HepG2 (cell line): ENCODE measurements around the gene CNN3. TPM values are rescaled to one million over a fixed set of nuclear protein-coding genes. Genes with fewer than 3 reads are reported as not detected.

Source experiments
- ATAC-seq: fragments of 200-7000 bp; cut with Tn5 transposase; 3 replicates; pipeline ENCODE4 v1.9.1; 2020; ENCODE audit warnings: mild to moderate bottlenecking, moderate library complexity
- Bru-seq: library from RNA; stranded (reverse); fragments of 400-500 nt; gene quantifications from one replicate; lab custom pipeline; 2021; lab: Mats Ljungman, UMichigan
- BruChase-seq, 2 experiments: library from RNA; stranded (reverse); fragments of 400-500 nt; gene quantifications; one replicate each; lab custom pipeline; 2021; lab: Mats Ljungman, UMichigan
- BruUV-seq: library from RNA; stranded (reverse); fragments of 400-500 nt; replicated peaks from 2 replicates; lab custom pipeline; 2021; lab: Mats Ljungman, UMichigan
- CTCF ChIA-PET: fragments of 300-600 bp; formaldehyde crosslinking; extraction: SDS; loops from one replicate; lab custom pipeline; 2021; ENCODE audit warnings: low total read pairs, inconsistent platforms, low intra/inter-chr PET ratio; lab: Yijun Ruan, JAX
- POLR2A ChIA-PET: fragments of 350-600 bp; sonication (Branson Sonifier 250); formaldehyde crosslinking; loops from one replicate; lab custom pipeline; 2020; ENCODE audit warnings: antibody characterized with exemption, inconsistent platforms; lab: Yijun Ruan, JAX
- DNase-seq: peaks from one replicate; pipeline ENCODE4 v3.0.0-alpha.2; 2015; ENCODE audit warnings: low spot score
- FAIRE-seq: peaks from 3 replicates; lab custom pipeline; 2011; peaks lifted over from hg19 to GRCh38; lab: Jason Lieb, UNC
- H2AFZ ChIP-seq: one replicate; pipeline ENCODE4 v1.6.1; 2011; ENCODE audit warnings: low read length, inconsistent platforms
- H3K27ac ChIP-seq: fragments of 300-600 bp; 3 replicates; pipeline ENCODE4 v1.8.0; 2011; ENCODE audit warnings: mixed run types, mild to moderate bottlenecking, mixed read lengths, low read length, inconsistent platforms; ENCODE audit not compliant: insufficient read depth; ENCODE audit errors: extremely low read length
- H3K27me3 ChIP-seq, 2 experiments: fragments of 200-600 bp in 1 of 2; 2 replicates in 1 of 2; 3 replicates in 1 of 2; pipeline versions ENCODE4 v1.6.0 to v1.8.0; 2011; ENCODE audit warnings: low read length in 2 of 2, mild to moderate bottlenecking in 2 of 2, moderate library complexity in 2 of 2, inconsistent platforms in 1 of 2; ENCODE audit not compliant: insufficient read depth in 2 of 2, control insufficient read depth in 1 of 2
- H3K36me3 ChIP-seq, 2 experiments: fragments of 200-600 bp in 1 of 2; replicated peaks in 1 of 2; 2 replicates in 1 of 2; 3 replicates in 1 of 2; pipeline versions ENCODE4 v1.5.1 to v1.8.0; 2011; ENCODE audit warnings: low read length in 2 of 2, inconsistent platforms in 1 of 2; ENCODE audit not compliant: insufficient read depth in 2 of 2, control insufficient read depth in 1 of 2
- H3K4me1 ChIP-seq: 2 replicates; pipeline ENCODE4 v1.5.1; 2012; ENCODE audit warnings: low read length, inconsistent platforms; ENCODE audit not compliant: insufficient read depth
- H3K4me2 ChIP-seq: 2 replicates; pipeline ENCODE4 v1.6.0; 2011; ENCODE audit warnings: low read depth, low read length, inconsistent platforms
- H3K4me3 ChIP-seq, 3 experiments: fragments of 200-600 bp in 1 of 3; sonication (generic), shearing (Covaris generic) in 1 of 3; replicated peaks in 1 of 3; 2 replicates each; pipeline ENCODE4 v1.5.1; 2011 to 2016; ENCODE audit warnings: low read length in 3 of 3, inconsistent platforms in 2 of 3, low read depth in 2 of 3, mild to moderate bottlenecking in 2 of 3, control low read depth in 1 of 3, mixed read lengths in 1 of 3; ENCODE audit not compliant: insufficient read depth in 1 of 3
- H3K79me2 ChIP-seq: one replicate; pipeline ENCODE4 v1.6.1; 2011; ENCODE audit warnings: low read length, inconsistent platforms; ENCODE audit not compliant: insufficient read depth
- H3K9ac ChIP-seq: 2 replicates; pipeline ENCODE4 v1.6.0; 2011; ENCODE audit warnings: mild to moderate bottlenecking, low read depth, low read length, inconsistent platforms; ENCODE audit not compliant: insufficient read depth
- H3K9me3 ChIP-seq: 2 replicates; pipeline ENCODE4 v1.5.1; 2012; ENCODE audit warnings: mild to moderate bottlenecking, low read length
- H4K20me1 ChIP-seq: 2 replicates; pipeline ENCODE4 v1.6.0; 2011; ENCODE audit warnings: inconsistent platforms, mild to moderate bottlenecking, low read length, moderate library complexity; ENCODE audit not compliant: insufficient read depth
- CENPT ChIP-seq: sonication (generic); formaldehyde crosslinking; IDR thresholded peaks from 2 replicates; pipeline ENCODE4 v1.8.0; 2022; ENCODE audit warnings: low read depth, mild to moderate bottlenecking, moderate library complexity, missing genetic modification reagents
- FOXK2 ChIP-seq: fragments of 450-650 bp; IDR thresholded peaks from 2 replicates; pipeline ENCODE4 v1.6.1; 2016
- POLR2AphosphoS2 ChIP-seq: IDR thresholded peaks from 2 replicates; pipeline ENCODE4 v1.6.1; 2011; ENCODE audit warnings: low read depth, low read length, improper control_type of control experiment
- TIGD3 ChIP-seq: sonication (generic); formaldehyde crosslinking; IDR thresholded peaks from 2 replicates; pipeline ENCODE4 v1.5.1; 2020; ENCODE audit warnings: mild to moderate bottlenecking, missing genetic modification reagents, borderline replicate concordance
- ZFP36L1 ChIP-seq: sonication (generic); formaldehyde crosslinking; IDR thresholded peaks from 2 replicates; pipeline ENCODE4 v1.8.0; 2022; ENCODE audit warnings: mild to moderate bottlenecking, missing genetic modification reagents, moderate library complexity
- ZNF558 ChIP-seq: sonication (generic); formaldehyde crosslinking; IDR thresholded peaks from 2 replicates; pipeline ENCODE4 v1.9.0; 2022; ENCODE audit warnings: mild to moderate bottlenecking, missing genetic modification reagents, borderline replicate concordance
- ZNF570 ChIP-seq: sonication (generic); formaldehyde crosslinking; IDR thresholded peaks from 2 replicates; pipeline ENCODE4 v1.4.0; 2020; ENCODE audit warnings: mild to moderate bottlenecking, missing genetic modification reagents, borderline replicate concordance
- ZNF879 ChIP-seq: sonication (generic); formaldehyde crosslinking; IDR thresholded peaks from 2 replicates; pipeline ENCODE4 v1.8.1; 2023; ENCODE audit warnings: missing genetic modification reagents
- ZSCAN30 ChIP-seq: sonication (generic); formaldehyde crosslinking; IDR thresholded peaks from 2 replicates; pipeline ENCODE4 v1.5.0; 2020; ENCODE audit warnings: mild to moderate bottlenecking, missing genetic modification reagents
- WGBS: methylation state at CpG from one replicate; pipeline ENCODE4 v1.1.6; 2017; ENCODE audit warnings: low lambda C conversion rate; 5-methylcytosine and 5-hydroxymethylcytosine counted together
- in situ Hi-C: cut with HindIII; loops from 2 replicates; pipeline ENCODE4 v1.10.0; 2017; ENCODE audit warnings: low pct_unique_long_range_greater_than_20kb; ENCODE audit not compliant: extremely low pct_ligation_motif_present
- intact Hi-C: fragments of 100-400 bp; cut with micrococcal nuclease; formaldehyde crosslinking; loops from one replicate; pipeline ENCODE4 v1.10.0; 2022; ENCODE audit not compliant: unreplicated experiment
- long read RNA-seq, 2 experiments: library from RNA in 1 of 2; library from polyadenylated mRNA in 1 of 2; stranded (forward) in 1 of 2; unstranded in 1 of 2; transcript quantifications; one replicate each; pipeline ENCODE4 v2.0.0, GENCODE V29; 2019 to 2022
- polyA minus RNA-seq, 3 experiments: library from RNA; depleted of rRNA, polyadenylated mRNA; stranded (reverse); fragments of >200 nt; gene quantifications; 2 replicates each; pipeline ENCODE4 v1.2.3, GENCODE V29; 2011; ENCODE audit warnings: low replicate concordance in 1 of 3
- polyA plus RNA-seq, 8 experiments: library from polyadenylated mRNA; depleted of rRNA in 3 of 8; stranded (reverse) in 7 of 8; unstranded in 1 of 8; fragments of >200 nt; fragmentation: Illumina TruSeq in 4 of 8; extraction: Trizol in 4 of 8; gene quantifications; 2 replicates each; pipeline versions ENCODE4 v1.2.1 to v1.2.3, GENCODE V29; 2011 to 2016; ENCODE audit warnings: low read depth in 4 of 8, missing spikeins in 1 of 8, mixed read lengths in 1 of 8; ENCODE audit not compliant: insufficient read depth in 1 of 8
- total RNA-seq, 5 experiments: library from RNA; depleted of rRNA; stranded (reverse); fragments of >200 nt; fragmentation: Illumina TruSeq; extraction: Trizol; gene quantifications; 2 replicates each; pipeline ENCODE4 v1.2.3, GENCODE V29; 2016; ENCODE audit warnings: low read depth in 1 of 5
- TF ChIP-seq, protein P1 (sequence below): sonication (generic); formaldehyde crosslinking; IDR thresholded peaks from 2 replicates; pipeline ENCODE4 v1.4.0; 2020; ENCODE audit warnings: missing genetic modification reagents
- TF ChIP-seq, protein P2 (sequence below): sonication (generic); formaldehyde crosslinking; IDR thresholded peaks from 2 replicates; pipeline ENCODE4 v1.4.0; 2020; ENCODE audit warnings: missing genetic modification reagents, borderline replicate concordance

The CNN3 gene
- total RNA-seq (2016; rRNA removed; fragmentation: Illumina TruSeq; extraction: Trizol) (223 and 290 TPM in 2 replicates), polyA plus RNA-seq (2011; rRNA removed) (97.4 and 113 TPM in 2 replicates), polyA minus RNA-seq (2011; rRNA and poly(A)+ RNA removed; ENCODE audit: low replicate concordance) (63.8 TPM in 1 of 2 replicates, not detected in the other), Bru-seq, nascent RNA (percentile 96 among the genes with signal in this experiment), BruChase-seq, experiment 1, labeled RNA remaining after a 6-hour chase (percentile 96 among the genes with signal in this experiment), BruChase-seq, experiment 2, labeled RNA remaining after a 2-hour chase (percentile 93 among the genes with signal in this experiment)
- total RNA-seq (2016; cell fraction: cytosol; rRNA removed; fragmentation: Illumina TruSeq; extraction: Trizol; ENCODE audit: low read depth), result 57.3 and 60.4 TPM in 2 replicates
- total RNA-seq (2016; cell fraction: insoluble cytoplasmic fraction; rRNA removed; fragmentation: Illumina TruSeq; extraction: Trizol), result 203 and 275 TPM in 2 replicates
- 122 and 123 TPM in 2 replicates for total RNA-seq (2016; cell fraction: membrane; rRNA removed; fragmentation: Illumina TruSeq; extraction: Trizol)
- total RNA-seq (2016; cell fraction: nucleus; rRNA removed; fragmentation: Illumina TruSeq; extraction: Trizol), result 101 and 120 TPM in 2 replicates
- polyA plus RNA-seq (2011; cell fraction: cytosol; rRNA removed), result 59.4 and 80.2 TPM in 2 replicates
- 44.3 and 48.4 TPM in 2 replicates for polyA plus RNA-seq (2011; cell fraction: nucleus; rRNA removed)
- 105 and 127 TPM in 2 replicates for polyA plus RNA-seq (2012)
- 34.4 and 42.1 TPM in 2 replicates for polyA plus RNA-seq (2016; cell fraction: cytosol; fragmentation: Illumina TruSeq; extraction: Trizol; ENCODE audit: low read depth)
- 302 and 322 TPM in 2 replicates for polyA plus RNA-seq (2016; cell fraction: insoluble cytoplasmic fraction; fragmentation: Illumina TruSeq; extraction: Trizol; ENCODE audit: low read depth)
- polyA plus RNA-seq (2016; cell fraction: membrane; fragmentation: Illumina TruSeq; extraction: Trizol; ENCODE audit: low read depth), result 71.0 and 76.9 TPM in 2 replicates
- polyA plus RNA-seq (2016; cell fraction: nucleus; fragmentation: Illumina TruSeq; extraction: Trizol; ENCODE audit: insufficient read depth, low read depth), result 152 and 159 TPM in 2 replicates
- 86.9 and 93.5 TPM in 2 replicates for polyA minus RNA-seq (2011; cell fraction: cytosol; rRNA and poly(A)+ RNA removed)
- 71.3 and 77.3 TPM in 2 replicates for polyA minus RNA-seq (2011; cell fraction: nucleus; rRNA and poly(A)+ RNA removed)
- long read RNA-seq, experiment 1, transcript CNN3-201 (7 exons, 2,165 nt), result major isoform, 441 of 501 reads
- long read RNA-seq, experiment 1, partial matches to known transcripts, result 14 of 501 reads
- long read RNA-seq, experiment 1, other reads (novel, unspliced or antisense), result 42 of 501 reads
- long read RNA-seq, experiment 2, transcript CNN3-201 (7 exons, 2,165 nt), result major isoform, 70 of 157 reads
- long read RNA-seq, experiment 2, partial matches to known transcripts, result 4 of 157 reads
- long read RNA-seq, experiment 2, other reads (novel, unspliced or antisense), result 76 of 157 reads

DNA sequence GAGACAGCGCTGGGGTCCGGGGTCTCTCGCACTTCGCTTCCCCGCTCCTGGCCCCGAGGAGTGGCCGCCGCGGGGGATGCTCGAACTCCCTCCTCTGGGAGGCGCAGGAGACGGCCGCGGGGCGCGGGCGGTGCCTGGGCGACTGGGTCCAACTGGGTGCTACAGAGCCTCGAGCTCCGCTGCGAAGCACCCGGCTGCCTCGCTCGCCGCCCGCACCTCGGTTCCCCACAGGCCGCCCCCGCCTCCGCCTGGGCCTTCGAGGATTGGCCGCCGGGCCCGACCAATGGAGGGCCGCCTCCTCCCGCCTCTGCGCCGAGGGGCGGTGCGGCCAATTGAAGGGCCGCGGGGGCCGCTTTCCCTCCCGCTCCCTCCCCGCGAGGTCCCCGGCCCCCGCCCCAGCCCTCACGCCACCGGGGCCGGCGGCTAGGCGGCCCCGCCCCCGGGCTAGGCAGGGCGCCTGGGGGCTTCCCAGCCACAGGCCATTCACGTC lies at the start of gene CNN3:
CNN3 (minus strand) TSS at position 196 of the 490 bp plus-strand sequence. CDS start 216 bp downstream, outside the sequence.
- peak; percentile 92 for ATAC-seq
- peak within 1 kb of the TSS; percentile 79 to 81 (median 81) for H3K4me3 ChIP-seq
- H2AFZ ChIP-seq, result no peak within 1 kb of the TSS
- no peaks in the 10 kb centered on the region for H3K9me3 ChIP-seq
- ChIA-PET POLR2A (interaction anchor here (1.0 to 2.9 kb wide), 6 partner anchors 9 to 115 kb away, joined by 3 to 15 read pairs (median 5); no protein-coding TSS in a partner anchor), CTCF (interaction anchor here (1.0 to 3.5 kb wide), 2 partner anchors 73 to 115 kb away, joined by 3 to 22 read pairs; no protein-coding TSS in a partner anchor)
- peaks cover 25% of the 10 kb centered on the region for H4K20me1 ChIP-seq
- H3K27me3 ChIP-seq, result no peaks in the 10 kb centered on the region; a peak in 1 of 5 replicates
- no TSS peak for BruUV-seq
- H3K79me2 ChIP-seq, result peaks cover 87% of the 10 kb centered on the region
- FAIRE-seq, result no peak
- H3K27ac ChIP-seq, result peak within 1 kb of the TSS; percentile 95
- H3K4me1 ChIP-seq, result peaks cover 64% of the 10 kb centered on the region
- 0 out of 5 replicates have a peak, but pooled peaks cover 0 to under 1% of the 10 kb centered on the region in 2 experiments for H3K36me3 ChIP-seq
- WGBS, result no CpG with 5 or more reads among the region's 57 CpGs
- peak; percentile 82 for DNase-seq
- in situ Hi-C loops, result no loop called here
- intact Hi-C loops, result loop anchor here (1.0 to 5.0 kb wide), 5 partner anchors 36 to 305 kb away; partner anchors contain the start of gene RWDD3
- peak within 1 kb of the TSS; percentile 94 for H3K4me2 ChIP-seq
- H3K9ac ChIP-seq, result peak within 1 kb of the TSS; percentile 84
- TF ChIP-seq ZNF879 (CRISPR knock-in tag) (peak; percentile 77; the same call in 1 of the 2 replicates), CENPT (CRISPR knock-in tag) (no peak), ZNF570 (CRISPR knock-in tag) (0 out of 2 replicates have a peak, but pooled peaks have one; percentile 84), POLR2AphosphoS2 (no peak), FOXK2 (no peak), ZNF558 (CRISPR knock-in tag) (peak; percentile 78; the same call in 1 of the 2 replicates), ZFP36L1 (0 out of 2 replicates have a peak, but pooled peaks have one; percentile 5), TIGD3 (CRISPR knock-in tag) (no peak), ZSCAN30 (no peak)
- TF ChIP-seq, protein P1, sequence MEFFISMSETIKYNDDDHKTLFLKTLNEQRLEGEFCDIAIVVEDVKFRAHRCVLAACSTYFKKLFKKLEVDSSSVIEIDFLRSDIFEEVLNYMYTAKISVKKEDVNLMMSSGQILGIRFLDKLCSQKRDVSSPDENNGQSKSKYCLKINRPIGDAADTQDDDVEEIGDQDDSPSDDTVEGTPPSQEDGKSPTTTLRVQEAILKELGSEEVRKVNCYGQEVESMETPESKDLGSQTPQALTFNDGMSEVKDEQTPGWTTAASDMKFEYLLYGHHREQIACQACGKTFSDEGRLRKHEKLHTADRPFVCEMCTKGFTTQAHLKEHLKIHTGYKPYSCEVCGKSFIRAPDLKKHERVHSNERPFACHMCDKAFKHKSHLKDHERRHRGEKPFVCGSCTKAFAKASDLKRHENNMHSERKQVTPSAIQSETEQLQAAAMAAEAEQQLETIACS (CRISPR knock-in tag), result no peak
- TF ChIP-seq, protein P2, sequence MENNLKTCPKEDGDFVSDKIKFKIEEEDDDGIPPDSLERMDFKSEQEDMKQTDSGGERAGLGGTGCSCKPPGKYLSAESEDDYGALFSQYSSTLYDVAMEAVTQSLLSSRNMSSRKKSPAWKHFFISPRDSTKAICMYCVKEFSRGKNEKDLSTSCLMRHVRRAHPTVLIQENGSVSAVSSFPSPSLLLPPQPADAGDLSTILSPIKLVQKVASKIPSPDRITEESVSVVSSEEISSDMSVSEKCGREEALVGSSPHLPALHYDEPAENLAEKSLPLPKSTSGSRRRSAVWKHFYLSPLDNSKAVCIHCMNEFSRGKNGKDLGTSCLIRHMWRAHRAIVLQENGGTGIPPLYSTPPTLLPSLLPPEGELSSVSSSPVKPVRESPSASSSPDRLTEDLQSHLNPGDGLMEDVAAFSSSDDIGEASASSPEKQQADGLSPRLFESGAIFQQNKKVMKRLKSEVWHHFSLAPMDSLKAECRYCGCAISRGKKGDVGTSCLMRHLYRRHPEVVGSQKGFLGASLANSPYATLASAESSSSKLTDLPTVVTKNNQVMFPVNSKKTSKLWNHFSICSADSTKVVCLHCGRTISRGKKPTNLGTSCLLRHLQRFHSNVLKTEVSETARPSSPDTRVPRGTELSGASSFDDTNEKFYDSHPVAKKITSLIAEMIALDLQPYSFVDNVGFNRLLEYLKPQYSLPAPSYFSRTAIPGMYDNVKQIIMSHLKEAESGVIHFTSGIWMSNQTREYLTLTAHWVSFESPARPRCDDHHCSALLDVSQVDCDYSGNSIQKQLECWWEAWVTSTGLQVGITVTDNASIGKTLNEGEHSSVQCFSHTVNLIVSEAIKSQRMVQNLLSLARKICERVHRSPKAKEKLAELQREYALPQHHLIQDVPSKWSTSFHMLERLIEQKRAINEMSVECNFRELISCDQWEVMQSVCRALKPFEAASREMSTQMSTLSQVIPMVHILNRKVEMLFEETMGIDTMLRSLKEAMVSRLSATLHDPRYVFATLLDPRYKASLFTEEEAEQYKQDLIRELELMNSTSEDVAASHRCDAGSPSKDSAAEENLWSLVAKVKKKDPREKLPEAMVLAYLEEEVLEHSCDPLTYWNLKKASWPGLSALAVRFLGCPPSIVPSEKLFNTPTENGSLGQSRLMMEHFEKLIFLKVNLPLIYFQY (CRISPR knock-in tag), result no peak
